ENCODE data around the gene WSCD1.

- TF ChIP-seq, protein P1, sequence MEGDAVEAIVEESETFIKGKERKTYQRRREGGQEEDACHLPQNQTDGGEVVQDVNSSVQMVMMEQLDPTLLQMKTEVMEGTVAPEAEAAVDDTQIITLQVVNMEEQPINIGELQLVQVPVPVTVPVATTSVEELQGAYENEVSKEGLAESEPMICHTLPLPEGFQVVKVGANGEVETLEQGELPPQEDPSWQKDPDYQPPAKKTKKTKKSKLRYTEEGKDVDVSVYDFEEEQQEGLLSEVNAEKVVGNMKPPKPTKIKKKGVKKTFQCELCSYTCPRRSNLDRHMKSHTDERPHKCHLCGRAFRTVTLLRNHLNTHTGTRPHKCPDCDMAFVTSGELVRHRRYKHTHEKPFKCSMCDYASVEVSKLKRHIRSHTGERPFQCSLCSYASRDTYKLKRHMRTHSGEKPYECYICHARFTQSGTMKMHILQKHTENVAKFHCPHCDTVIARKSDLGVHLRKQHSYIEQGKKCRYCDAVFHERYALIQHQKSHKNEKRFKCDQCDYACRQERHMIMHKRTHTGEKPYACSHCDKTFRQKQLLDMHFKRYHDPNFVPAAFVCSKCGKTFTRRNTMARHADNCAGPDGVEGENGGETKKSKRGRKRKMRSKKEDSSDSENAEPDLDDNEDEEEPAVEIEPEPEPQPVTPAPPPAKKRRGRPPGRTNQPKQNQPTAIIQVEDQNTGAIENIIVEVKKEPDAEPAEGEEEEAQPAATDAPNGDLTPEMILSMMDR (IDR thresholded peaks at IDR 0.05): no peak
- TF ChIP-seq POLR2A (IDR thresholded peaks at IDR 0.05): no peak
These were observed 14.1 kb upstream of the WSCD1 start for GRCh38 chr17:6056104-6056503.

All from testis (tissue), 2 donors.